ENCODE measurements around the gene JPH3. TPM values are rescaled to one million over a fixed set of nuclear protein-coding genes. Genes with fewer than 3 reads are reported as not detected.

JPH3 gene
- total and polyA plus RNA-seq, 5 donors: 0.09 to 0.32 (median 0.14) TPM

- no peak overlapping the region for H3K27ac ChIP-seq (ENCODE audit: low read length)
- no peaks in the 10 kb centered on the region for H3K27me3 ChIP-seq (ENCODE audit: control insufficient read depth, insufficient read depth)
- H3K4me3 ChIP-seq (ENCODE audit: low read length): no peak overlapping the region
- DNase-seq (no peak), ATAC-seq (no peak)
- 53% methylated on average over 33 of the region's 33 CpGs for WGBS
- no peaks in the 10 kb centered on the region for H3K9me3 ChIP-seq (ENCODE audit: control insufficient read depth, low read length)
- intact Hi-C loops (cut with DNase I): no loop called here
- no peaks in the 10 kb centered on the region for H3K4me1 ChIP-seq (ENCODE audit: control insufficient read depth, insufficient read depth, low read length)
These were observed 88.8 kb downstream of the JPH3 start for GRCh38 chr16:87690911-87691685.

GRCh38 chr16:87691686-87692079 is 89.4 kb downstream of the JPH3 start:
- no peak overlapping the region for H3K4me3 ChIP-seq (ENCODE audit: low read length)
- DNase-seq: no peak

GRCh38 chr16:87692176-87692575 is 89.9 kb downstream of the JPH3 start:
- intact Hi-C loops (cut with DNase I): no loop called here
- Histone ChIP-seq H3K9me3 (ENCODE audit: control insufficient read depth, low read length) (no peaks in the 10 kb centered on the region), H3K4me1 (ENCODE audit: control insufficient read depth, insufficient read depth, low read length) (no peaks in the 10 kb centered on the region), H3K4me3 (ENCODE audit: low read length) (no peak overlapping the region), H3K27ac (ENCODE audit: low read length) (no peak overlapping the region), H3K27me3 (ENCODE audit: control insufficient read depth, insufficient read depth) (no peaks in the 10 kb centered on the region)
- no peak for DNase-seq
- WGBS: 66% methylated on average over 7 of the region's 7 CpGs
- no peak for ATAC-seq

More at GRCh38 chr16:87691686-87692079, 89.4 kb downstream of the JPH3 start:
- no peaks in the 10 kb centered on the region for H3K4me1 ChIP-seq (ENCODE audit: control insufficient read depth, insufficient read depth, low read length)
- intact Hi-C loops (cut with DNase I): no loop called here
- no peak overlapping the region for H3K27ac ChIP-seq (ENCODE audit: low read length)
- no peaks in the 10 kb centered on the region for H3K27me3 ChIP-seq (ENCODE audit: control insufficient read depth, insufficient read depth)
- 38% methylated on average over 14 of the region's 14 CpGs for WGBS
- ATAC-seq: no peak
- no peaks in the 10 kb centered on the region for H3K9me3 ChIP-seq (ENCODE audit: control insufficient read depth, low read length)

- no peaks in the 10 kb centered on the region for H3K27me3 ChIP-seq (ENCODE audit: control insufficient read depth, insufficient read depth)
- DNase-seq: no peak
- H3K9me3 ChIP-seq (ENCODE audit: control insufficient read depth, low read length): no peaks in the 10 kb centered on the region
- no peak overlapping the region for H3K4me3 ChIP-seq (ENCODE audit: low read length)
- ATAC-seq: no peak
- no peaks in the 10 kb centered on the region for H3K4me1 ChIP-seq (ENCODE audit: control insufficient read depth, insufficient read depth, low read length)
- WGBS: 86% methylated on average over 12 of the region's 12 CpGs
- no peak overlapping the region for H3K27ac ChIP-seq (ENCODE audit: low read length)
- intact Hi-C loops (cut with DNase I): no loop called here
These were observed 90.4 kb downstream of the JPH3 start for GRCh38 chr16:87692756-87693155.

GRCh38 chr16:87693827-87694226 is 91.5 kb downstream of the JPH3 start:
- no peak overlapping the region for H3K4me3 ChIP-seq (ENCODE audit: low read length)
- no peaks in the 10 kb centered on the region for H3K9me3 ChIP-seq (ENCODE audit: control insufficient read depth, low read length)
- no peaks in the 10 kb centered on the region for H3K27me3 ChIP-seq (ENCODE audit: control insufficient read depth, insufficient read depth)
- H3K27ac ChIP-seq (ENCODE audit: low read length): no peak overlapping the region
- intact Hi-C loops (cut with DNase I): no loop called here
- DNase-seq (no peak), ATAC-seq (no peak)
- no peaks in the 10 kb centered on the region for H3K4me1 ChIP-seq (ENCODE audit: control insufficient read depth, insufficient read depth, low read length)
- 92% methylated on average over 16 of the region's 16 CpGs for WGBS

- WGBS: 89% methylated on average over 20 of the region's 20 CpGs
- intact Hi-C loops (cut with DNase I): no loop called here
These were observed 92.3 kb downstream of the JPH3 start for GRCh38 chr16:87694441-87695125.

GRCh38 chr16:87695534-87695933 is 93.2 kb downstream of the JPH3 start:
- 94% methylated on average over 12 of the region's 12 CpGs for WGBS
- no peaks in the 10 kb centered on the region for H3K4me1 ChIP-seq (ENCODE audit: control insufficient read depth, insufficient read depth, low read length)

More at GRCh38 chr16:87694441-87695125, 92.3 kb downstream of the JPH3 start:
- Histone ChIP-seq H3K4me1 (ENCODE audit: control insufficient read depth, insufficient read depth, low read length) (no peaks in the 10 kb centered on the region), H3K4me3 (ENCODE audit: low read length) (no peak overlapping the region), H3K9me3 (ENCODE audit: control insufficient read depth, low read length) (no peaks in the 10 kb centered on the region), H3K27me3 (ENCODE audit: control insufficient read depth, insufficient read depth) (no peaks in the 10 kb centered on the region), H3K27ac (ENCODE audit: low read length) (no peak overlapping the region)
- ATAC-seq: no peak
- DNase-seq: no peak

GRCh38 chr16:87696726-87697125 is 94.4 kb downstream of the JPH3 start:
- Histone ChIP-seq H3K4me1 (ENCODE audit: control insufficient read depth, insufficient read depth, low read length) (no peaks in the 10 kb centered on the region), H3K27me3 (ENCODE audit: control insufficient read depth, insufficient read depth) (no peaks in the 10 kb centered on the region), H3K27ac (ENCODE audit: low read length) (no peak overlapping the region), H3K4me3 (ENCODE audit: low read length) (no peak overlapping the region), H3K9me3 (ENCODE audit: control insufficient read depth, low read length) (no peaks in the 10 kb centered on the region)
- ATAC-seq (no peak), DNase-seq (no peak)
- intact Hi-C loops (cut with DNase I): no loop called here
- WGBS: 79% methylated on average over 18 of the region's 18 CpGs

More at GRCh38 chr16:87695534-87695933, 93.2 kb downstream of the JPH3 start:
- DNase-seq (no peak), ATAC-seq (no peak)
- Histone ChIP-seq H3K9me3 (ENCODE audit: control insufficient read depth, low read length) (no peaks in the 10 kb centered on the region), H3K27me3 (ENCODE audit: control insufficient read depth, insufficient read depth) (no peaks in the 10 kb centered on the region), H3K4me3 (ENCODE audit: low read length) (no peak overlapping the region), H3K27ac (ENCODE audit: low read length) (no peak overlapping the region)
- intact Hi-C loops (cut with DNase I): no loop called here

- intact Hi-C loops (cut with DNase I): no loop called here
These were observed 94.9 kb downstream of the JPH3 start for GRCh38 chr16:87697256-87697655.

GRCh38 chr16:87697792-87698191 is 95.5 kb downstream of the JPH3 start:
- H3K27me3 ChIP-seq (ENCODE audit: control insufficient read depth, insufficient read depth): no peaks in the 10 kb centered on the region
- no peak overlapping the region for H3K4me3 ChIP-seq (ENCODE audit: low read length)
- ATAC-seq (no peak), DNase-seq (no peak)
- no peaks in the 10 kb centered on the region for H3K9me3 ChIP-seq (ENCODE audit: control insufficient read depth, low read length)
- no peaks in the 10 kb centered on the region for H3K4me1 ChIP-seq (ENCODE audit: control insufficient read depth, insufficient read depth, low read length)
- WGBS: 90% methylated on average over 14 of the region's 14 CpGs
- no peak overlapping the region for H3K27ac ChIP-seq (ENCODE audit: low read length)
- intact Hi-C loops (cut with DNase I): no loop called here

More at GRCh38 chr16:87697256-87697655, 94.9 kb downstream of the JPH3 start:
- Histone ChIP-seq H3K4me1 (ENCODE audit: control insufficient read depth, insufficient read depth, low read length) (no peaks in the 10 kb centered on the region), H3K27me3 (ENCODE audit: control insufficient read depth, insufficient read depth) (no peaks in the 10 kb centered on the region), H3K4me3 (ENCODE audit: low read length) (no peak overlapping the region), H3K27ac (ENCODE audit: low read length) (no peak overlapping the region), H3K9me3 (ENCODE audit: control insufficient read depth, low read length) (no peaks in the 10 kb centered on the region)
- no peak for ATAC-seq
- no peak for DNase-seq
- 94% methylated on average over 21 of the region's 21 CpGs for WGBS

GRCh38 chr16:87698241-87698640 is 95.9 kb downstream of the JPH3 start:
- no peak overlapping the region for H3K27ac ChIP-seq (ENCODE audit: low read length)
- H3K4me3 ChIP-seq (ENCODE audit: low read length): no peak overlapping the region
- no peaks in the 10 kb centered on the region for H3K9me3 ChIP-seq (ENCODE audit: control insufficient read depth, low read length)
- no peak for ATAC-seq
- H3K4me1 ChIP-seq (ENCODE audit: control insufficient read depth, insufficient read depth, low read length): no peaks in the 10 kb centered on the region
- intact Hi-C loops (cut with DNase I): no loop called here
- WGBS: 89% methylated on average over 7 of the region's 7 CpGs
- no peak for DNase-seq
- no peaks in the 10 kb centered on the region for H3K27me3 ChIP-seq (ENCODE audit: control insufficient read depth, insufficient read depth)

Data from right cardiac atrium (tissue), 5 donors.